A549 (cell line): Measurements from ENCODE around the gene KIF21B. TPM values are rescaled to one million over a fixed set of nuclear protein-coding genes. Genes with fewer than 3 reads are reported as not detected.

Experiments used
- ATAC-seq, 2 experiments: fragments of 200-7000 bp in 1 of 2; fragments of >200 bp in 1 of 2; cut with Nextera tagmentation in 1 of 2; cut with Tn5 transposase in 1 of 2; 3 replicates each; pipeline versions ENCODE4 v1.8.0 to v1.9.1; 2018 to 2020; ENCODE audit warnings: mild to moderate bottlenecking in 1 of 2, moderate library complexity in 1 of 2
- CTCF ChIA-PET: fragments of 300-600 bp; sonication (Branson Sonifier 250); formaldehyde crosslinking; extraction: SDS; loops from one replicate; lab custom pipeline; 2021; ENCODE audit warnings: antibody characterized with exemption, inconsistent platforms; lab: Yijun Ruan, JAX
- POLR2A ChIA-PET: fragments of 350-600 bp; formaldehyde crosslinking; extraction: SDS; loops from one replicate; lab custom pipeline; 2021; ENCODE audit warnings: antibody characterized with exemption, inconsistent platforms; lab: Yijun Ruan, JAX
- DNase-seq, 2 experiments: peaks; one replicate each; pipeline versions ENCODE4 v3.0.0 to v3.0.0-alpha.2; 2011 to 2016; ENCODE audit warnings: low read depth in 1 of 2, low spot score in 1 of 2
- FAIRE-seq: peaks from 2 replicates; lab custom pipeline; 2011; peaks lifted over from hg19 to GRCh38; lab: Jason Lieb, UNC
- H3K27ac ChIP-seq, 2 experiments: fragments of >200 bp; sonication (Bioruptor Twin); formaldehyde crosslinking; 3 replicates each; pipeline ENCODE4 v1.5.1; 2016 to 2017
- H3K4me1 ChIP-seq: fragments of >200 bp; sonication (Bioruptor Twin); formaldehyde crosslinking; 3 replicates; pipeline ENCODE4 v1.6.1; 2016
- H3K4me2 ChIP-seq: fragments of >200 bp; sonication (Bioruptor Twin); formaldehyde crosslinking; 3 replicates; pipeline ENCODE4 v1.6.1; 2016
- H3K4me3 ChIP-seq: fragments of >200 bp; sonication (Bioruptor Twin); formaldehyde crosslinking; 3 replicates; pipeline ENCODE4 v1.5.1; 2016
- H3K9me3 ChIP-seq: fragments of >200 bp; sonication (Bioruptor Twin); formaldehyde crosslinking; 3 replicates; pipeline ENCODE4 v1.6.1; 2016
- BHLHE40 ChIP-seq: IDR thresholded peaks from 2 replicates; pipeline ENCODE4 v1.6.1; 2012; ENCODE audit warnings: low read depth, low read length, inconsistent platforms
- CHD4 ChIP-seq: fragments of 200-600 bp; sonication (generic); IDR thresholded peaks from 2 replicates; pipeline ENCODE4 v1.6.1; 2016; ENCODE audit warnings: antibody characterized with exemption, mild to moderate bottlenecking, borderline replicate concordance
- EHF ChIP-seq: fragments of 250-450 bp; sonication (Bioruptor Pico); IDR thresholded peaks from 2 replicates; pipeline ENCODE4 v1.5.0; 2020; ENCODE audit warnings: mild to moderate bottlenecking
- EHMT2 ChIP-seq: fragments of 200-600 bp; sonication (generic); IDR thresholded peaks from 2 replicates; pipeline ENCODE4 v1.6.1; 2016; ENCODE audit warnings: antibody characterized with exemption, low read depth, mild to moderate bottlenecking, moderate library complexity
- EP300 ChIP-seq, 2 experiments: fragments of >200 bp; sonication (Bioruptor Twin); formaldehyde crosslinking; IDR thresholded peaks; 2 replicates in 1 of 2; 3 replicates in 1 of 2; pipeline ENCODE4 v1.6.1; 2016 to 2017
- ESRRA ChIP-seq: fragments of 150-350 bp; IDR thresholded peaks from 2 replicates; pipeline ENCODE4 v1.6.1; 2014; ENCODE audit warnings: mild to moderate bottlenecking, low read length, borderline replicate concordance
- FOSB ChIP-seq: fragments of 250-450 bp; sonication (Bioruptor Pico); IDR thresholded peaks from 2 replicates; pipeline ENCODE4 v1.5.0; 2020; ENCODE audit warnings: mild to moderate bottlenecking, moderate library complexity
- GATA3 ChIP-seq: IDR thresholded peaks from 2 replicates; pipeline ENCODE4 v1.6.1; 2012; ENCODE audit warnings: borderline replicate concordance
- HEYL ChIP-seq: fragments of 250-450 bp; sonication (Bioruptor Pico); IDR thresholded peaks from 2 replicates; pipeline ENCODE4 v1.8.0; 2021; ENCODE audit warnings: mild to moderate bottlenecking, moderate library complexity
- HOXB13 ChIP-seq: fragments of 250-450 bp; sonication (Bioruptor Pico); IDR thresholded peaks from 2 replicates; pipeline ENCODE4 v1.5.0; 2020; ENCODE audit warnings: low read depth, mild to moderate bottlenecking, moderate library complexity
- KDM1A ChIP-seq: fragments of 200-600 bp; sonication (generic); IDR thresholded peaks from 2 replicates; pipeline ENCODE4 v1.6.1; 2016; ENCODE audit warnings: low read depth, mild to moderate bottlenecking
- MAX ChIP-seq: IDR thresholded peaks from 2 replicates; pipeline ENCODE4 v1.6.1; 2012
- MYC ChIP-seq: IDR thresholded peaks from 2 replicates; pipeline ENCODE4 v1.6.1; 2012; ENCODE audit warnings: mild to moderate bottlenecking, inconsistent platforms, low read length, improper control_type of control experiment, borderline replicate concordance
- NFE2L2 ChIP-seq: fragments of 150-350 bp; conservative IDR thresholded peaks from 2 replicates; pipeline ENCODE4 v1.6.1; 2014; ENCODE audit warnings: low read length
- NPAS2 ChIP-seq: fragments of 250-450 bp; sonication (Bioruptor Pico); IDR thresholded peaks from 2 replicates; pipeline ENCODE4 v1.8.0; 2022; ENCODE audit warnings: mild to moderate bottlenecking, moderate library complexity, borderline replicate concordance
- NR3C1 ChIP-seq: fragments of >200 bp; sonication (Bioruptor Twin); formaldehyde crosslinking; IDR thresholded peaks from 3 replicates; pipeline ENCODE4 v1.6.1; 2017
- PBX3 ChIP-seq: IDR thresholded peaks from 2 replicates; pipeline ENCODE4 v1.6.1; 2012
- POLR2A ChIP-seq: IDR thresholded peaks from 2 replicates; pipeline ENCODE4 v1.6.1; 2012; ENCODE audit warnings: mild to moderate bottlenecking, low read length
- RNF2 ChIP-seq: fragments of 200-600 bp; sonication (generic); IDR thresholded peaks from 2 replicates; pipeline ENCODE4 v1.6.1; 2016; ENCODE audit warnings: low read depth, mild to moderate bottlenecking, antibody characterized with exemption, moderate library complexity, borderline replicate concordance
- SREBF2 ChIP-seq: fragments of 450-650 bp; IDR thresholded peaks from 2 replicates; pipeline ENCODE4 v1.6.1; 2014; ENCODE audit warnings: mild to moderate bottlenecking, moderate library complexity
- TFCP2L1 ChIP-seq: fragments of 250-450 bp; sonication (Bioruptor Pico); IDR thresholded peaks from 2 replicates; pipeline ENCODE4 v1.5.0; 2021; ENCODE audit warnings: mild to moderate bottlenecking
- ZC3H11A ChIP-seq: fragments of 450-650 bp; IDR thresholded peaks from 2 replicates; pipeline ENCODE4 v1.6.1; 2014; ENCODE audit warnings: antibody characterized with exemption, mild to moderate bottlenecking
- WGBS: methylation state at CpG from one replicate; pipeline ENCODE4 v1.1.6; 2017; ENCODE audit errors: missing lambda C conversion rate; 5-methylcytosine and 5-hydroxymethylcytosine counted together
- polyA plus RNA-seq, 4 experiments: library from polyadenylated mRNA; depleted of rRNA in 3 of 4; stranded (reverse); fragments of >200 nt; fragmentation: RNase III in 1 of 4; extraction: RNeasy Plus Mini Kit Qiagen cat#74134 plus additional on column Dnase treatment in 1 of 4; gene quantifications; 2 replicates in 3 of 4; 3 replicates in 1 of 4; pipeline ENCODE4 v1.2.3, GENCODE V29; 2011 to 2017

Gene KIF21B
- polyA plus RNA-seq, 2 of the 4 experiments (the other 2 are of a cell fraction): 1.4 to 3.8 TPM

- POLR2A ChIA-PET: no interaction called here
Observed at GRCh38 chr1:201038186-201038876, 14.8 kb upstream of the KIF21B start.

GRCh38 chr1:201036188-201036842, 12.8 kb upstream of the KIF21B start:
- ATAC-seq (peak in 1 of 2 experiments; percentile 17; a peak in 2 of 6 replicates), DNase-seq (no peak), FAIRE-seq (no peak)
- ChIA-PET CTCF (interaction anchor here (1.2 to 1.9 kb wide), 6 partner anchors 11 to 478 kb away, joined by 3 to 9 read pairs (median 4); no protein-coding TSS in a partner anchor), POLR2A (no interaction called here)
- Histone ChIP-seq H3K4me2 (no peak overlapping the region), H3K9me3 (no peaks in the 10 kb centered on the region), H3K27ac (no peak overlapping the region), H3K4me3 (no peak overlapping the region), H3K4me1 (no peaks in the 10 kb centered on the region)
- WGBS: 61% methylated on average over 12 of the region's 12 CpGs
- no peak for TF ChIP-seq EHF
- TF ChIP-seq PBX3: no peak
- no peak for TF ChIP-seq FOSB (CRISPR knock-in tag)
- no peak for TF ChIP-seq KDM1A

More at GRCh38 chr1:201038186-201038876, 14.8 kb upstream of the KIF21B start:
- Histone ChIP-seq H3K9me3 (no peaks in the 10 kb centered on the region), H3K4me1 (0 out of 3 replicates have a peak, but pooled peaks cover 3% of the 10 kb centered on the region), H3K4me2 (no peak overlapping the region), H3K4me3 (no peak overlapping the region), H3K27ac (no peak overlapping the region)
- TF ChIP-seq MAX: no peak
- no peak for TF ChIP-seq CHD4
- no peak for TF ChIP-seq FOSB (CRISPR knock-in tag)
- TF ChIP-seq ESRRA: no peak
- TF ChIP-seq NPAS2: no peak
- no peak for TF ChIP-seq HEYL (CRISPR knock-in tag)
- no peak for TF ChIP-seq SREBF2
- TF ChIP-seq BHLHE40: no peak
- TF ChIP-seq NFE2L2: no peak
- TF ChIP-seq EHMT2: no peak
- TF ChIP-seq RNF2: no peak
- no peak for TF ChIP-seq MYC
- TF ChIP-seq HOXB13 (CRISPR knock-in tag): no peak
- no peak for TF ChIP-seq TFCP2L1 (CRISPR knock-in tag)
- no peak for TF ChIP-seq GATA3
- no peak for TF ChIP-seq POLR2A
- TF ChIP-seq ZC3H11A: no peak
- WGBS: 70% methylated on average over 10 of the region's 10 CpGs
- CTCF ChIA-PET: interaction anchor here (0.8 to 9.0 kb wide), 8 partner anchors 9 to 416 kb away, joined by 3 to 94 read pairs (median 7); partner anchors contain the start of gene KIF21B
- DNase-seq: no peak
- no peak for FAIRE-seq
- no peak for ATAC-seq

- 54% methylated on average over 3 of the region's 4 CpGs for WGBS
- H3K4me3 ChIP-seq: no peak overlapping the region
- CTCF ChIA-PET: interaction anchor here (0.5 to 2.0 kb wide), 4 partner anchors 8 to 1120 kb away, joined by 4 to 11 read pairs (median 6); no protein-coding TSS in a partner anchor
- H3K4me1 ChIP-seq: no peaks in the 10 kb centered on the region
- H3K4me2 ChIP-seq: no peak overlapping the region
- no peak for ATAC-seq
- POLR2A ChIA-PET: no interaction called here
- TF ChIP-seq NR3C1 (no peak), FOSB (CRISPR knock-in tag) (no peak), EP300 (IDR thresholded peaks at IDR 0.05) (no peak)
- TF ChIP-seq, all 56 proteins: peak for 0
- DNase-seq (no peak), FAIRE-seq (no peak)
- no peak overlapping the region for H3K27ac ChIP-seq
- H3K9me3 ChIP-seq: no peaks in the 10 kb centered on the region
Observed at GRCh38 chr1:201034671-201035070, 11.2 kb upstream of the KIF21B start.
